Epithelial cell of esophagus (primary cell): ENCODE measurements around the gene SUMO2.
A peak's percentile ranks its signal among the peaks of the same experiment; 100 is the strongest.

ENCODE experiments used
- DNase-seq: peaks from one replicate; pipeline ENCODE4 v3.0.0; 2010; ENCODE audit warnings: low read depth
- H3K4me3 ChIP-seq: 2 replicates; pipeline ENCODE4 v1.5.1; 2011; ENCODE audit warnings: mild to moderate bottlenecking, low read length, control low read depth
- CTCF ChIP-seq: IDR thresholded peaks from 2 replicates; pipeline ENCODE4 v1.5.1; 2011; ENCODE audit warnings: low read depth, mild to moderate bottlenecking, low read length, control low read depth, inconsistent platforms; ENCODE audit not compliant: insufficient read depth; ENCODE audit errors: missing control alignments

SUMO2 gene

DNA sequence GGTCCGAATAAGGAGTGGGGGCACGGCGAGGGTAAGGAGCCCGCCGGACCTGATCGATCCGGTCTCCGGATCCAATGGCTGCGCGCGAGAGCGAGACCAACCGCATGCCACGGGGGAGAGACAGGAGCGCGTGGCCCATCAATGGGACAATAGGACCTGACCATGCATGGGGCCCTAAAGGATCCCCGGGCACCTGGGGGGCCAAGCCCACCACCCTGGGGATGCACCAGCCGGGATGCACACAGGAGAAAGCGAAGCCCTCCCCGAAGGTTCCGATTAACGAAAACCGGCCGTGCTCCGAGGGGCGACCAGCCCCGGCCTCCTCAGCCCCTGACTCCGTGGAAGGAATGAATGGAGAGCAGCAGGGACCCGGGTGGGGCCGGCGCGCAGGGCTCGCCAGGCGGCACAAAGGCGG, 29.0 kb downstream of the SUMO2 start:
- H3K4me3 ChIP-seq = peak overlapping the region; percentile 85
- no peak for DNase-seq
- TF ChIP-seq CTCF = no peak

- no peak for TF ChIP-seq CTCF
- DNase-seq = peak; percentile 73
These were observed 29.6 kb downstream of the SUMO2 start for GRCh38 chr17:75152922-75153779.

GRCh38 chr17:75152523-75152921, 30.2 kb downstream of the SUMO2 start:
- peak overlapping the region; percentile 85 for H3K4me3 ChIP-seq
- no peak for DNase-seq
- TF ChIP-seq CTCF = no peak

More at GRCh38 chr17:75152922-75153779, 29.6 kb downstream of the SUMO2 start:
- peak overlapping the region; percentile 85 for H3K4me3 ChIP-seq

- TF ChIP-seq CTCF = no peak
- DNase-seq = peak; percentile 62
- peak overlapping the region; percentile 85 for H3K4me3 ChIP-seq
These were observed 30.8 kb downstream of the SUMO2 start for GRCh38 chr17:75151930-75152329.

GRCh38 chr17:75147878-75148546, 34.7 kb downstream of the SUMO2 start:
- no peak overlapping the region for H3K4me3 ChIP-seq
- TF ChIP-seq CTCF = no peak
- no peak for DNase-seq

DNA sequence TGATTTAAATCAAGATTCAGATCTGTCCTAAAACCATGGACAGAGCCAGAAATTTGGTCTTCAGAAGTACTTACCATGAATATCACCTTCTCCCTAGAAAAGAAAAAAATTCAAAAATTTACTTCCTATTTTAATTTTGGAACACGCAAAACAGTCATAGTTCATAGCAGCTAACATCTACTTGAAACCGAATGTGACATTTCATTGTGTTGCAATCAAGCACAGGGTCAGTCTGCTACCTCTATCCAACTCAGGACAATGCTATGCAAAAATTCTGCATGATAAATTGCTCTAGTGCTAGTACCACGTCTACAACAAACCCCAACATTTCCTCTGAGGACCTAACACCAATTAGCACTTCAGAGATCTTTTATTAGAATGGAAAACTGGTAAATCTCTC, 36.2 kb downstream of the SUMO2 start:
- no peak for DNase-seq
- H3K4me3 ChIP-seq = no peak overlapping the region
- TF ChIP-seq CTCF = no peak
